Astrocyte of the spinal cord (primary cell): ENCODE results near the gene KLHL12.

Experiments
- DNase-seq: peaks from one replicate; pipeline ENCODE4 v3.0.0; 2011; ENCODE audit warnings: low read depth, low spot score
- H3K4me3 ChIP-seq: 2 replicates; pipeline ENCODE4 v1.5.1; 2011; ENCODE audit warnings: low read depth, mild to moderate bottlenecking, low read length, moderate library complexity
- CTCF ChIP-seq: IDR thresholded peaks from 2 replicates; pipeline ENCODE4 v1.5.1; 2012; ENCODE audit warnings: low read depth, mild to moderate bottlenecking, low read length, inconsistent platforms
- in situ Hi-C: cut with HindIII; loops from 2 replicates; pipeline ENCODE4 v1.10.0; 2017; ENCODE audit warnings: low sequenced_read_pairs

KLHL12 gene

GRCh38 chr1:202952099-202952498, 25.1 kb upstream of the KLHL12 start:
- in situ Hi-C loops = no loop called here

GRCh38 chr1:202951437-202951836, 24.4 kb upstream of the KLHL12 start:
- in situ Hi-C loops = no loop called here
- no peak overlapping the region for H3K4me3 ChIP-seq
- TF ChIP-seq CTCF = no peak
- DNase-seq = no peak

More at GRCh38 chr1:202952099-202952498, 25.1 kb upstream of the KLHL12 start:
- H3K4me3 ChIP-seq = no peak overlapping the region
- DNase-seq = no peak
- TF ChIP-seq CTCF = no peak

GRCh38 chr1:202945483-202945882, 18.4 kb upstream of the KLHL12 start:
- TF ChIP-seq CTCF = no peak
- H3K4me3 ChIP-seq = no peak overlapping the region
- in situ Hi-C loops = no loop called here
- no peak for DNase-seq

GRCh38 chr1:202944438-202944921, 17.4 kb upstream of the KLHL12 start:
- no peak for TF ChIP-seq CTCF
- in situ Hi-C loops = no loop called here
- H3K4me3 ChIP-seq = no peak overlapping the region
- no peak for DNase-seq

- no peak for DNase-seq
- no peak for TF ChIP-seq CTCF
- H3K4me3 ChIP-seq = no peak overlapping the region
- in situ Hi-C loops = no loop called here
These were observed 15.4 kb upstream of the KLHL12 start for GRCh38 chr1:202942426-202942825.

- TF ChIP-seq CTCF = no peak
- DNase-seq = no peak
- H3K4me3 ChIP-seq = no peak overlapping the region
- in situ Hi-C loops = no loop called here
These were observed 14.3 kb upstream of the KLHL12 start for GRCh38 chr1:202941372-202941771.

GRCh38 chr1:202940561-202940960, 13.5 kb upstream of the KLHL12 start:
- no peak overlapping the region for H3K4me3 ChIP-seq
- in situ Hi-C loops = no loop called here
- DNase-seq = no peak
- no peak for TF ChIP-seq CTCF
